ENCODE measurements around the gene CHRNA4.

The CHRNA4 gene

GRCh38 chr20:63377951-63378381, 16.8 kb upstream of the CHRNA4 start:
- DNase-seq (ENCODE audit: low read depth in 2 of 2): no peak

GRCh38 chr20:63377256-63377941, 16.2 kb upstream of the CHRNA4 start:
- no peak for DNase-seq (ENCODE audit: low read depth in 2 of 2)

- DNase-seq (ENCODE audit: low read depth in 2 of 2): no peak
Measured at GRCh38 chr20:63376283-63377250, 15.4 kb upstream of the CHRNA4 start.

GRCh38 chr20:63375438-63375837, 14.3 kb upstream of the CHRNA4 start:
- DNase-seq (ENCODE audit: low read depth in 2 of 2): no peak

GRCh38 chr20:63374504-63374903, 13.4 kb upstream of the CHRNA4 start:
- no peak for DNase-seq (ENCODE audit: low read depth in 2 of 2)

GRCh38 chr20:63373996-63374395, 12.8 kb upstream of the CHRNA4 start:
- DNase-seq (ENCODE audit: low read depth in 2 of 2): no peak

- DNase-seq (ENCODE audit: low read depth in 2 of 2): no peak
Measured at GRCh38 chr20:63372971-63373885, 12.1 kb upstream of the CHRNA4 start.

- DNase-seq (ENCODE audit: low read depth in 2 of 2): no peak
Measured at GRCh38 chr20:63371291-63371865, 10.2 kb upstream of the CHRNA4 start.

- no peak for DNase-seq (ENCODE audit: low read depth in 2 of 2)
Measured at GRCh38 chr20:63370618-63371187, 9.6 kb upstream of the CHRNA4 start.

- DNase-seq (ENCODE audit: low read depth in 2 of 2): no peak
Measured at GRCh38 chr20:63369724-63370617, 8.8 kb upstream of the CHRNA4 start.

- no peak for DNase-seq (ENCODE audit: low read depth in 2 of 2)
Measured at GRCh38 chr20:63369024-63369530, 7.9 kb upstream of the CHRNA4 start.

- DNase-seq (ENCODE audit: low read depth in 2 of 2): no peak
Measured at GRCh38 chr20:63368151-63368550, 7.0 kb upstream of the CHRNA4 start.

- no peak for DNase-seq (ENCODE audit: low read depth in 2 of 2)
Measured at GRCh38 chr20:63367446-63368055, 6.4 kb upstream of the CHRNA4 start.

- no peak for DNase-seq (ENCODE audit: low read depth in 2 of 2)
Measured at GRCh38 chr20:63366390-63367365, 5.5 kb upstream of the CHRNA4 start.

GRCh38 chr20:63365601-63366389, 4.6 kb upstream of the CHRNA4 start:
- DNase-seq (ENCODE audit: low read depth in 2 of 2): no peak

- no peak for DNase-seq (ENCODE audit: low read depth in 2 of 2)
Measured at GRCh38 chr20:63364801-63365585, 3.8 kb upstream of the CHRNA4 start.

Measured in stimulated activated CD8-positive, alpha-beta memory T cell treated with anti-CD3 and anti-CD28 coated beads, Interleukin-7, amount 100 ng/mL, for 4 hours (primary cell).